K562 (cell line): ENCODE results near the gene FBXL13. TPM values are rescaled to one million over a fixed set of nuclear protein-coding genes. Genes with fewer than 3 reads are reported as not detected.

Experiments
- CEBPB ChIP-seq: fragments of 450-650 bp; IDR thresholded peaks from 2 replicates; pipeline ENCODE4 v1.6.1; 2016; ENCODE audit warnings: missing genetic modification characterization, missing compliant biosample characterization
- CHD4 ChIP-seq: fragments of 200-600 bp; sonication (generic); IDR thresholded peaks from 3 replicates; pipeline ENCODE4 v1.6.1; 2012; ENCODE audit warnings: low read depth, mild to moderate bottlenecking, mixed read lengths, low read length, inconsistent platforms; ENCODE audit not compliant: insufficient read depth, insufficient replicate concordance, poor library complexity, severe bottlenecking
- EP300 ChIP-seq: IDR thresholded peaks from 2 replicates; pipeline ENCODE4 v1.6.1; 2012; ENCODE audit warnings: low read length, improper control_type of control experiment
- EP400 ChIP-seq: fragments of 450-650 bp; IDR thresholded peaks from 2 replicates; pipeline ENCODE4 v1.6.1; 2017; ENCODE audit warnings: antibody characterized with exemption, mild to moderate bottlenecking, moderate library complexity
- ESRRB ChIP-seq: fragments of 250-450 bp; sonication (Bioruptor Pico); IDR thresholded peaks from 2 replicates; pipeline ENCODE4 v1.5.0; 2020; ENCODE audit warnings: mild to moderate bottlenecking, moderate library complexity, borderline replicate concordance
- GABPA ChIP-seq: fragments of 200-800 bp; sonication (Bioruptor generic); conservative IDR thresholded peaks from 2 replicates; pipeline ENCODE4 v1.6.1; 2016; ENCODE audit warnings: low read depth, missing genetic modification characterization, missing compliant biosample characterization
- GATAD2B ChIP-seq: fragments of 450-650 bp; IDR thresholded peaks from 2 replicates; pipeline ENCODE4 v1.6.1; 2017; ENCODE audit warnings: mild to moderate bottlenecking, borderline replicate concordance
- HNRNPUL1 ChIP-seq: fragments of 200-400 bp; formaldehyde crosslinking; IDR thresholded peaks from 2 replicates; pipeline ENCODE4 v1.6.1; 2017; ENCODE audit warnings: low read length
- MTA3 ChIP-seq: fragments of 450-650 bp; formaldehyde crosslinking; IDR thresholded peaks from 2 replicates; pipeline ENCODE4 v1.6.1; 2017; ENCODE audit warnings: mild to moderate bottlenecking, borderline replicate concordance
- MYC ChIP-seq, 2 experiments: fragments of 250-450 bp in 1 of 2; sonication (Bioruptor Pico) in 1 of 2; IDR thresholded peaks; 2 replicates each; pipeline versions ENCODE4 v1.5.1 to v1.6.1; 2012 to 2021; ENCODE audit warnings: low read depth in 2 of 2, borderline replicate concordance in 1 of 2, improper control_type of control experiment in 1 of 2, low read length in 1 of 2, mild to moderate bottlenecking in 1 of 2, moderate library complexity in 1 of 2
- NFXL1 ChIP-seq: fragments of 450-650 bp; formaldehyde crosslinking; IDR thresholded peaks from 2 replicates; pipeline ENCODE4 v1.4.0; 2021; ENCODE audit warnings: mild to moderate bottlenecking
- NFYB ChIP-seq: IDR thresholded peaks from 2 replicates; pipeline ENCODE4 v1.6.1; 2011; ENCODE audit warnings: mild to moderate bottlenecking, moderate library complexity; ENCODE audit not compliant: insufficient read length; ENCODE audit errors: extremely low read depth
- NR2F6 ChIP-seq: fragments of 450-650 bp; formaldehyde crosslinking; IDR thresholded peaks from 2 replicates; pipeline ENCODE4 v1.4.0; 2020; ENCODE audit warnings: mild to moderate bottlenecking
- OTX1 ChIP-seq: fragments of 450-650 bp; formaldehyde crosslinking; IDR thresholded peaks from 2 replicates; pipeline ENCODE4 v1.4.0; 2022; ENCODE audit warnings: mild to moderate bottlenecking
- SIN3A ChIP-seq, 2 experiments: fragments of 150-350 bp in 1 of 2; IDR thresholded peaks; 2 replicates each; pipeline ENCODE4 v1.6.1; 2011 to 2016; ENCODE audit warnings: borderline replicate concordance in 2 of 2, low read depth in 2 of 2, low read length in 2 of 2, mild to moderate bottlenecking in 2 of 2, moderate library complexity in 2 of 2; ENCODE audit not compliant: control insufficient read depth in 1 of 2
- TAL1 ChIP-seq: fragments of 450-650 bp; IDR thresholded peaks from 2 replicates; pipeline ENCODE4 v1.6.1; 2016; ENCODE audit warnings: mild to moderate bottlenecking
- ZKSCAN8 ChIP-seq: fragments of 200-800 bp; sonication (Bioruptor generic); IDR thresholded peaks from 2 replicates; pipeline ENCODE4 v1.6.1; 2016; ENCODE audit warnings: missing genetic modification characterization, missing compliant biosample characterization
- ZNF197 ChIP-seq: fragments of 200-800 bp; sonication (Bioruptor generic); IDR thresholded peaks from 2 replicates; pipeline ENCODE4 v1.6.1; 2016; ENCODE audit warnings: low read depth, missing genetic modification characterization, missing compliant biosample characterization
- ZNF212 ChIP-seq: fragments of 450-650 bp; formaldehyde crosslinking; IDR thresholded peaks from 2 replicates; pipeline ENCODE4 v1.4.0; 2020; ENCODE audit warnings: mild to moderate bottlenecking
- ZNF444 ChIP-seq: fragments of 250-450 bp; sonication (Bioruptor Pico); IDR thresholded peaks from 2 replicates; pipeline ENCODE4 v1.4.0; 2020; ENCODE audit warnings: mild to moderate bottlenecking, moderate library complexity
- ZNF561 ChIP-seq: fragments of 450-650 bp; formaldehyde crosslinking; conservative IDR thresholded peaks from 2 replicates; pipeline ENCODE4 v1.4.0; 2020; ENCODE audit warnings: mild to moderate bottlenecking, moderate library complexity
- polyA plus RNA-seq, 8 experiments: library from polyadenylated mRNA; depleted of rRNA in 4 of 8; stranded (reverse) in 5 of 8; unstranded in 3 of 8; fragments of >200 nt; fragmentation: Nextera tagmentation in 2 of 8; fragmentation: Illumina TruSeq in 1 of 8; extraction: Ambion mirVana in 2 of 8; extraction: Trizol in 1 of 8; gene quantifications; 2 replicates each; pipeline versions ENCODE4 v1.2.1 to v1.2.3, GENCODE V29; 2011 to 2014; ENCODE audit warnings: inconsistent platforms in 1 of 8, missing spikeins in 1 of 8
- total RNA-seq, 7 experiments: library from RNA; depleted of rRNA in 6 of 7; stranded (reverse); fragments of >200 nt in 6 of 7; fragmentation: Illumina TruSeq in 2 of 7; extraction: Trizol in 2 of 7; gene quantifications; 2 replicates each; pipeline versions ENCODE4 v1.2.1 to v1.2.3, GENCODE V29; 2011 to 2021; ENCODE audit warnings: low replicate concordance in 1 of 7
- TF ChIP-seq, protein P1 (sequence below), 2 experiments: fragments of 450-650 bp in 1 of 2; sonication (generic) in 1 of 2; formaldehyde crosslinking; conservative IDR thresholded peaks; 2 replicates each; pipeline versions ENCODE4 v1.4.0 to v1.8.1; 2020 to 2022; ENCODE audit warnings: mild to moderate bottlenecking in 1 of 2, missing genetic modification reagents in 1 of 2
- TF ChIP-seq, protein P2 (sequence below), 2 experiments: fragments of 450-650 bp; IDR thresholded peaks; 2 replicates each; pipeline ENCODE4 v1.6.1; 2018; ENCODE audit warnings: mild to moderate bottlenecking in 2 of 2, low read depth in 1 of 2; ENCODE audit not compliant: partially characterized antibody in 2 of 2
- TF ChIP-seq, protein P3 (sequence below): sonication (generic); formaldehyde crosslinking; IDR thresholded peaks from 2 replicates; pipeline ENCODE4 v1.8.1; 2023; ENCODE audit warnings: mild to moderate bottlenecking, missing genetic modification reagents

Gene FBXL13
- total and polyA plus RNA-seq, 9 of the 15 experiments (the other 6 are each of a cell fraction or from before 2014, with no cell fraction given), result 16.3 to 55.0 (median 25.4) TPM

DNA sequence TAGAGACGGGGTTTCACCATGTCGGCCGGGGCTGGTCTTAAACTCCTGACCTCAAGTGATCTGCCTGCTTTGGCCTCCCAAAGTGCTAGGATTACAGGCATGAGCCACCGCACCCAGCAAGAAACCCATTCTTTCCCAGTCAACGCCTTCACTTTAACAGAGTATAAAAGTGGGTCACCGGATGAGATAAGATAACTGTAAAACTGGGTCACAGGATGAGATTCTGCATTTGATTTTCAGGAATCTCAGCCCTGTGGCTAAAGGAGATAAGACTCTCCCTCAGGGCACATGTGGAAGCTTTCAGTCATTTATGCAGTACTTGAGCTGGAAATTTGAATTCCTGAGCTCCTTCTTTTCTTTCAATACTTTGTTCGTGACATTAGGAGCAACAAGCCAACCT is 91.0 kb downstream of the FBXL13 start (continued):
- TF ChIP-seq, protein P1, sequence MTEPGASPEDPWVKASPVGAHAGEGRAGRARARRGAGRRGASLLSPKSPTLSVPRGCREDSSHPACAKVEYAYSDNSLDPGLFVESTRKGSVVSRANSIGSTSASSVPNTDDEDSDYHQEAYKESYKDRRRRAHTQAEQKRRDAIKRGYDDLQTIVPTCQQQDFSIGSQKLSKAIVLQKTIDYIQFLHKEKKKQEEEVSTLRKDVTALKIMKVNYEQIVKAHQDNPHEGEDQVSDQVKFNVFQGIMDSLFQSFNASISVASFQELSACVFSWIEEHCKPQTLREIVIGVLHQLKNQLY (CRISPR knock-in tag; conservative IDR thresholded peaks at IDR 0.05), result no peak
- TF ChIP-seq MYC (IDR thresholded peaks at IDR 0.05; ENCODE audit: low read depth, low read length), result peak; percentile 83
- no peak for TF ChIP-seq MYC (CRISPR knock-in tag; IDR thresholded peaks at IDR 0.05; ENCODE audit: borderline replicate concordance, low read depth)
- TF ChIP-seq ZNF197 (CRISPR knock-in tag), result 0 out of 2 replicates have a peak, but pooled peaks have one; percentile 36
- no peak for TF ChIP-seq ZNF212 (CRISPR knock-in tag)
- TF ChIP-seq GATAD2B, result no peak
- no peak for TF ChIP-seq CHD4
- no peak for TF ChIP-seq OTX1
- 0 out of 2 replicates have a peak, but pooled peaks have one; percentile 41 for TF ChIP-seq MTA3
- TF ChIP-seq ZKSCAN8, result 0 out of 2 replicates have a peak, but pooled peaks have one; percentile 37
- no peak for TF ChIP-seq ZNF561 (CRISPR knock-in tag)
- no peak for TF ChIP-seq NR2F6
- peak; percentile 86 for TF ChIP-seq TAL1
- TF ChIP-seq NFXL1 (CRISPR knock-in tag), result no peak
- no peak for TF ChIP-seq ESRRB (CRISPR knock-in tag)
- TF ChIP-seq EP300, result peak; percentile 93
- no peak for TF ChIP-seq EP400
- no peak for TF ChIP-seq CEBPB
- TF ChIP-seq ZNF444 (CRISPR knock-in tag), result no peak
- peak; percentile 25; the same call in 1 of the 2 replicates for TF ChIP-seq GABPA
- TF ChIP-seq HNRNPUL1, result no peak
- TF ChIP-seq, protein P2, sequence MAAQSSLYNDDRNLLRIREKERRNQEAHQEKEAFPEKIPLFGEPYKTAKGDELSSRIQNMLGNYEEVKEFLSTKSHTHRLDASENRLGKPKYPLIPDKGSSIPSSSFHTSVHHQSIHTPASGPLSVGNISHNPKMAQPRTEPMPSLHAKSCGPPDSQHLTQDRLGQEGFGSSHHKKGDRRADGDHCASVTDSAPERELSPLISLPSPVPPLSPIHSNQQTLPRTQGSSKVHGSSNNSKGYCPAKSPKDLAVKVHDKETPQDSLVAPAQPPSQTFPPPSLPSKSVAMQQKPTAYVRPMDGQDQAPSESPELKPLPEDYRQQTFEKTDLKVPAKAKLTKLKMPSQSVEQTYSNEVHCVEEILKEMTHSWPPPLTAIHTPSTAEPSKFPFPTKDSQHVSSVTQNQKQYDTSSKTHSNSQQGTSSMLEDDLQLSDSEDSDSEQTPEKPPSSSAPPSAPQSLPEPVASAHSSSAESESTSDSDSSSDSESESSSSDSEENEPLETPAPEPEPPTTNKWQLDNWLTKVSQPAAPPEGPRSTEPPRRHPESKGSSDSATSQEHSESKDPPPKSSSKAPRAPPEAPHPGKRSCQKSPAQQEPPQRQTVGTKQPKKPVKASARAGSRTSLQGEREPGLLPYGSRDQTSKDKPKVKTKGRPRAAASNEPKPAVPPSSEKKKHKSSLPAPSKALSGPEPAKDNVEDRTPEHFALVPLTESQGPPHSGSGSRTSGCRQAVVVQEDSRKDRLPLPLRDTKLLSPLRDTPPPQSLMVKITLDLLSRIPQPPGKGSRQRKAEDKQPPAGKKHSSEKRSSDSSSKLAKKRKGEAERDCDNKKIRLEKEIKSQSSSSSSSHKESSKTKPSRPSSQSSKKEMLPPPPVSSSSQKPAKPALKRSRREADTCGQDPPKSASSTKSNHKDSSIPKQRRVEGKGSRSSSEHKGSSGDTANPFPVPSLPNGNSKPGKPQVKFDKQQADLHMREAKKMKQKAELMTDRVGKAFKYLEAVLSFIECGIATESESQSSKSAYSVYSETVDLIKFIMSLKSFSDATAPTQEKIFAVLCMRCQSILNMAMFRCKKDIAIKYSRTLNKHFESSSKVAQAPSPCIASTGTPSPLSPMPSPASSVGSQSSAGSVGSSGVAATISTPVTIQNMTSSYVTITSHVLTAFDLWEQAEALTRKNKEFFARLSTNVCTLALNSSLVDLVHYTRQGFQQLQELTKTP (IDR thresholded peaks at IDR 0.05; ENCODE audit: low read depth in 1 of 2, partially characterized antibody in 2 of 2), result peak in 1 of 2 experiments; percentile 88
- no peak for TF ChIP-seq NFYB
- TF ChIP-seq SIN3A (IDR thresholded peaks at IDR 0.05; ENCODE audit: borderline replicate concordance in 2 of 2, control insufficient read depth in 1 of 2, low read depth in 2 of 2, low read length in 2 of 2), result no peak
- TF ChIP-seq, protein P3, sequence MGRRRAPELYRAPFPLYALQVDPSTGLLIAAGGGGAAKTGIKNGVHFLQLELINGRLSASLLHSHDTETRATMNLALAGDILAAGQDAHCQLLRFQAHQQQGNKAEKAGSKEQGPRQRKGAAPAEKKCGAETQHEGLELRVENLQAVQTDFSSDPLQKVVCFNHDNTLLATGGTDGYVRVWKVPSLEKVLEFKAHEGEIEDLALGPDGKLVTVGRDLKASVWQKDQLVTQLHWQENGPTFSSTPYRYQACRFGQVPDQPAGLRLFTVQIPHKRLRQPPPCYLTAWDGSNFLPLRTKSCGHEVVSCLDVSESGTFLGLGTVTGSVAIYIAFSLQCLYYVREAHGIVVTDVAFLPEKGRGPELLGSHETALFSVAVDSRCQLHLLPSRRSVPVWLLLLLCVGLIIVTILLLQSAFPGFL (CRISPR knock-in tag), result no peak
